M059J (cell line): ENCODE measurements around the gene CAPN13. TPM values are rescaled to one million over a fixed set of nuclear protein-coding genes. Genes with fewer than 3 reads are reported as not detected.
"Not testable (repeated sequence)": the region's sequence is repeated elsewhere in the genome, so short reads cannot be mapped to it uniquely, and the experiment has no call there.

ENCODE experiments used
- DNase-seq: peaks from one replicate; pipeline ENCODE4 v3.0.0-alpha.2; 2012; ENCODE audit warnings: low read depth
- total RNA-seq: library from RNA; depleted of rRNA; stranded (reverse); fragments of >200 nt; shearing (Covaris generic); gene quantifications from 2 replicates; pipeline ENCODE4 v1.2.3, GENCODE V29; 2014

Gene CAPN13
- total RNA-seq, 1 experiment from 2014 or later = not detected

DNA sequence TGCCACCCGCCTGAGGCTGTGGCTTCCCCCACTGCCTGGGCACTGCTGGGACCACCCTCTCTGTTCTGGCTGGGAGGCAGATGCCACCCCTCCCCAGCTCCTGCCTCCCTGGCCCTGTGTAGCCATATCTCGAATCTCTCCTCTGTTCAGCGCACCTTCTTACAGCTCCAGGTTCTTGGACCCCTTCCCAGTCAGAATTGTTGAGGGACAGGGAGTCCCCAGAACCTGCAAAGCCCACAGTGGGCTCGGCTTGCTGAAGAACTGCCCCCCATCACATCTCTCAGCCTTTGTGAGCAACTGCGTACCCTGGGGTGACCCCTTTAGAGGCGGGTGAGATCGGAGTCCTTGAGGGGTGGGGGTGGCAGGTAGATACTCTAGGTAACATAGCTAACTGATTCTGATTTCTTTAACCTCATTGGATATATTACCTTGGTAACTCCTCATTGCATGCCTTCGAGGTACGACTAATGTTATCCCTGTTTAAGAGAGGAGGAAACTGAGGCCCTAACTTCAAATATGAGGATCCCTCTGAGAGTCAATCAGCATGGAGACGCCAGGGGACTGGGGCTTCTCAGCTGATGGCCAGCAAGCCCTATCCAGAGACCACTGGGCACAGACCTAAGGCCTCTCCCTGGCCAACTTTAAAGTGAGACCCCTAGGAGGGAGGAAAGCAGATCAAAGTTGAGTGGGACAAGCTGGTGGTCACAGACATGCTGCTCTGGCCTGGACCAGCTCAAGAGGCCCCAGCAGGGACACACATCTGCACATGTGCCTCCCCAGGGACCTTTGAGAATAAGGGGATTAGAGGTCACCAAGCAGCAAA lies 101.3 kb downstream of the CAPN13 start:
- no peak for DNase-seq

DNA sequence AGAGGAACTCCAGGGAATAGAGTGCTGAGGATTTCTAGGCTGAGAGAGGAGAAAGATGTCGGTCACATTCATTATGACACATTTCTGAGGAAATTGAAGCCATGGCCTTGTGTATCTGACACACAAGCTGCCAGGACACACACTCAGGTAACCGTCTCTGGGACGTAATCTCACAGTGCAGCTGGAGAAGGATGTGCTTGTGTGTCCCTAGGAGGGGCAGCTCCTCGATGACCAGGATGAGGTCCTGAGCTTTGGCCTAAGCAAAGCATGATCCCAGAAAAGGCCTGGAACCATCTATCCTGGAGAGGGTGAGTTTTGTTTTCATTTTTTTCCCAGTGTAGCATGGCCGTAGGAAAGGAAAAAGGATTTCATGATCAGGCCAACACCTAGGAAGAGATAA lies 102.2 kb downstream of the CAPN13 start:
- no peak for DNase-seq

DNA sequence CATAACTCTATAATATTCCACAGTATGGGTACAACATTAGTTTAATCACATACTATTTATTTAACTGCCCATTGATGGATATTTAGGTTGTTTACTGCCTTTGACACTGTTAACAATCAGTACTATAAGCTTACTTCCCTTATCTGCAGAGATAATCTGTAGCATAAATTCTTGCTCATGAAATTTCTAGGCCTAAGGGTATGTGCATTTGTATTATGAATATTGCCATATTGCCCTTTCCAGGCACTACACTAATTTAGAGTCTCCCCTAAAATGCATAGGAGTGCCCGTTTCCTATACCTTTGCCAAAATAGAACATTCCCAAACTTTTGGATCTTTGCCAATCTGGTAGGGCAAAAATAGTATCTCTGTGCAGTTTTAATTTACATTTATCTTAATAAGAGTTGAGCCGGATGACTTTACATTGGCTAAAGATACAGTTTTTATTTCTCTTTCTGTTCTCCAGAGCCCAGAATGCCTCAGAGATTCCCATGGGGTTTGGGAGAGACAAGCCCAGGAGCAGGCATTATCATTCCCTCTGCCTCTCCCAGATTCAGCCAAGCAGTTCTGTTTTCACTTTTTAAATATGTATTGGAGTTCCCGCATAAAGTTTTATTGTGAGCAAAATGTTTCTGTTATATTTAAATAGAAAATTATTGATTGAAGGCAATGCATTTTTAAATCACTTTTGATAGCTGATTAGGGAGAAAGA lies 102.8 kb downstream of the CAPN13 start:
- DNase-seq = no peak

DNA sequence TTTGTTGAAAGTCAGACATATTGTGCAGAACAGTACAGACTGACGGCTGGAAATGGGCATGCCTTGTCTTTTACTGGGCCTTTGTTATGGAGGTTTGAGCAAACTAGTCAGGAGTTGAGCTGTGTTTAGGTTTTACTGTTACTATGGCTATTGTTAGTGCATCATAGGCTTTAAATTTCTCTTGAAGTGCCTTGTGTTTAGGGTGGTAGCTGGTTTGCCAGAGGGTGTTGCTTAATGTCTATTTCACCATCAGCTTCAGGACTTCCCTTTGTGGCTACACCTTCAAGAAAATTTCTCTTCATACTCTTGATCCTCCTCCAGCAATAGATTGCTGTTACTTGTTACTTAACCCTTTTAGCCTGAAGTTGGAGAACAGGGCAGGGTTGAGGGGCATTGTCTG lies 104.6 kb downstream of the CAPN13 start:
- no peak for DNase-seq

DNA sequence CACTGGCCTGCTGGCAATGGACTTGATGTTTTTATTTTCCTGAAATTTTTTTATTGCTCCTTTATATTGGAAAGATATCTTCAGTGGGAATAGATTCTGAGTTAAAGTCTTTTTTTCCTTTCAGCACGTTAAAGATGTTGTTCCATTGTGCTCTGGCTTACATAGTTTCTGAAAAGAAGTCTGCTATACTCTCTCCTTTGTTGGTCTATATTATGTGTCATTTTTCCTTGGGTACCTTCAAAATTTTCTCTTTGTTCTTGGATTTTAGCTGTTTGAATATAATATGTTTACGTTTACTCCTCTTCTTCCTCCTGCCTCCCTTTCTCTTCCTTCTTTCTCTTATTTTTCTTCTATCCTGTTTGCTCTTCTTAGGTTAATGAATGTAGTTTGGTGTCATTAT lies 105.5 kb downstream of the CAPN13 start:
- no peak for DNase-seq

DNA sequence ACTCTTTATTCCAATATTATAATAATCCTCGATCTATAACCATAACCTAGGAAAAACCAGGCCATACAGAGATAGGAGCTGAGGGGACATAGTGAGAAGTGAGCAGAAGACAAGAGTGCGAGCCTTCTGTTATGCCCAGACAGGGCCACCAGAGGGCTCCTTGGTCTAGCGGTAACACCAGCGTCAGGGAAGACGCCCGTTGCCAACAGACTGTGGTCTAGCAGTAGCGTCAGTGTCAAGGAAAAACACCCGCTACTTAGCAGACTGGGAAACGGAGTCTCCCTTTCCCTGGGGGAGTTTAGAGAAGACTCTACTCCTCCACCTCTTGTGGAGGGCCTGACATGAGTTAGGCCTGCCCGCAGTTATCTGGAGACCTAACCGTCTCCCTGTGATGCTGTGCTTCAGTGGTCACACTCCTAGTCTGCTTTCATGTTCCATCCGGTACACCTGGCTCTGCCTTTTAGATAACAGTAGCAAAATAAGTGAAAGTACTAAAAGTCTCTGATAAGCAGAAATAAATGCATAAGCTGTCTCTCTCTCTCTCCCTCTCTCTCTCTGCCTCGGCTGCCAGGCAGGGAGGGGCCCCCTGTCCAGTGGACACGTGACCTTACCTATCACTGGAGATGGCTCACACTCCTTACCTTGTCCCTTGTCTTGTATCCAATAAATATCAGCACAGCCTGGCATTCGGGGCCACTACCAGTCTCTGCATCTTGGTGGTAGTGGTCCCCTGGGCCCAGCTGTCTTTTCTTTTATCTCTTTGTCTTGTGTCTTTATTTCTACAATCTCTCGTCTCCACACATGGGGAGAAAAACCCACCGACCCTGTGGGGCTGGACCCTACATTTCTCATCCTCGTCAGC lies 109.8 kb downstream of the CAPN13 start:
- not testable (repeated sequence) for DNase-seq

DNA sequence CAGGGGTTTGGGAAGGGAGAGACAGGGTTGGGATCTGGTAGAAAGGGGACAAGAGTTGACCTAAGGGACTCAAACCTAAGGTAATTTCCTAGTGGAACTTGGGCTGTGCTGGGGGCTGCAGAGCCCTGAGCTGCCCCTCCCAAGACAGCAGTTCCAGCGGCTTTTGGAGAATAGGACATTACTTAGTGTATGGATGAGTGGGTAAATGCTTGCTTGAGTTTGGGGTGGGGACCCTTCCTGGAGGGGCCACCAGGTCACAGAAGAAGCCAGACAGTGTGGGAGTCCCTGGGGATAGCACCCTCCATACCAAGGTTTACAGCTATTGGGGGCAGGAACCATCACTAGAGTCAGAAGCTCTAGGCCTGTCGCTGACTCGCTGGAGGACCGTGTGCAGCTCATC lies 111.5 kb downstream of the CAPN13 start:
- no peak for DNase-seq

DNA sequence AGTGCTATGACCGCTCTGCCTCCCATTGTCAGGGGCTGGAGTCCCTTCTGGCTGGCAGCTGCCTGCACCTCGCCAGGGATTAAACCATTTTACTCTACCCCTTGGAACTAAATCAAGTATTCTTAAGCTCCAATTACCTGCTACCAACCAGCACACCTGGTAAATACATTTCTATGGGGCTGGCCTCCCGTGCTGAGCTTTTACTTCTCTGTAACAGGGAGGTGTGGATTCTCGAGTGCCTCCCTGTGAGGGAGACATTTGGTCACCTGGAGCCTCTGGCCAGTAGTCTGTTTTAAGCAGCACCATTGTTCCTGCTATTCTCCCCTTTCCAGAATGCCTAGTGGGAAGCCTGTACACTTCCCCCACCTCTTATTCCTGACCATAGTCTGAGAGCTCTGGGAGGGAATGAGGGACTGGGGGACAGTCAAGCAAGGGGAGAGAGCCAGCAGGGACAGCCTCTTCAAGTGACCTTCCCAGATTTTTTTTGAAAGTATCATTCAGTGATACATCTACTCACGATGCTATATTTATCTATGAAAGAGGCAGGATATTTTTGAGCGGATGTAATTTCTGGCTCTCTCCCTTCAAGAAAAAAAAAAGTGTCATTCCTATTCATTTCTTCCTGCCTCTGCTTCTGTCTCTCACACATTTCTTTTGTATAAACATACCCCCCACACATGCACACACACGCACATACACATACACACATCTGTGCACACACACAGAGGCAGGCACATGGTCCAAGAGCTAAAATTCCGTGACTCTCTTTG lies 112.8 kb downstream of the CAPN13 start:
- no peak for DNase-seq

DNA sequence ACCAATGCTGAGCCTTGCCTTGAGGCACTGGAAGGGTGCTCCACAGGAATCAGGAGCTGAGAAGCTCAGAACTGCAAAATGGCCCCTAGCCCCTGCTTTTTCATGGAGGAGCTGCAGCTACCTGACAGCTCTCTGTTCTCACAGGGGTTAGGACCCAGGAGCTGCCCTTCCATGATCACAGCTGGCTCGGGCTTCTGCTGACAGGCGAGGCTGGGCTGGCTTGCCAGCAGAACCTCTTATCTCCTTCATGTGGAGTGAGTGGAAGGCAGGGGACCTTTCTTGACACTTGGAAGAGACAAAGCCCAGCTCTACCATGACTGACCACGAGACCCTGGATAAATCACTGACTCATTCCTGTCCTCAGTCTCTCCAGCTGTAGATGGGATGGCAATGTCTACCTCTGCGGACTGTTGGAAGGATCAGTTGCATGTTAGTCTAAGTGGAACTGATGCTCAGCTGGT lies 113.4 kb downstream of the CAPN13 start:
- DNase-seq = no peak

DNA sequence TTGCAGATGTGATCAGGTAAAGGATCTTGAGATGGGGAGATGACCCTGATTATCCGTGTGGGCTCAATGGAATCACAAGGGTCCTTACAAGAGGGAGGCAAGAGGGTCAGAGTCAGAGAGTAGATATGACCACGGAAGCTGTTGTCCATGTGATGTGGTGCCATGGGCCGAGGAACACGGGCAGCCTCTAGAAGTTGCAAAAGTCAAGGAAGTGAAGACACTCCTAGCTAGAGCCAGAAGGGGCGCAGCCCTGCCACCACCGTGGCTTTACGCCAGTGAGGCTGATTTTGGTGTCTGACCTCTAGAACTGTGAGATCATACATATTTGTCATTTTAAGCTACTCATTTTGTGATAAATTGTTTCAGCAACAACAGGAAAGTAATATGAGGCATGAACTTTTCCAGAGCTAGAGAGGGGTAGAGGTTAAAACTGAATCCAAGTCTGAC lies 114.4 kb downstream of the CAPN13 start:
- DNase-seq = no peak

DNA sequence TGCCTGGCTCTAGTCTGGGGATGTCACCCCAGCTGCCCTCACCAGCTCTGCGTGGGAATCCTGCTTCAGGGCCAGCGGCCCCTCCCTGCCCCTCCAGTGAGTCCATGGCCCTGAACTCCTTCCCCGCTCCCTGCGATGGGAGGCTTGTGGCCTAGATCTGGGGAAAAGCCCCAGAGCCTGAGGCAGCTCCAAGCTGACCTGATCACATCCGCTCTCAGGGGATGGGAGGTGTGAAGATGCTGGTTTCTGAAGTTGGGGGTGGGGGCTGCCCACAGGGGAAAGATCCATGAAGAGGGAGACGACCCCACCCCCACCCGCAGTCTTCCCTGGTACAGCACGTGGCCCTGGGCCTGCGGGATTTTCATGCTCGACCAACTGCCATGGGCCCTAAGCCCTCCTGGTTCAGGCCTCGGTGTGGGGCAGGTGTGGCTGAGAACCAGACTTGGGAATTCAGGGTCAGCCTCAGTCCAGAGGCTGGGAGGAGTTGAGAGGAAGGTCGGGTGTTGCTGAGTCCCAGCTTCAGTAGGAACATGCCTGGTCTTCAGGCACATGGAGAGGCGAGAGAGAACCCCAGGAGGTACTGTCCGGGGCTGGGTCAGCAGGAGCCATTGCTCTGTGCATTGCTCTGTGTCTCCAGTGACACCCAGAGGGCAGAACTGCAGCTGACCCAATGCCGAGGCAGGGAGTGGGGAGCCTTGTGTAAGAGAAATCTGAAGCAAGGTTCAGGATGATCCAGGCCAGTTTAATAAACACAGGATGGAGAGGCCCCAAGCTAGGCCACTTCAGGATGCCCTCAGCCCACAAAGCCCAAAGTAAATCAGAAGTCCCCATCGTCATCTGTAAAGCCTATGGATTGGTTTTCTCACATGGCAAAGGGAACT lies 115.1 kb downstream of the CAPN13 start:
- DNase-seq = peak; percentile 35

DNA sequence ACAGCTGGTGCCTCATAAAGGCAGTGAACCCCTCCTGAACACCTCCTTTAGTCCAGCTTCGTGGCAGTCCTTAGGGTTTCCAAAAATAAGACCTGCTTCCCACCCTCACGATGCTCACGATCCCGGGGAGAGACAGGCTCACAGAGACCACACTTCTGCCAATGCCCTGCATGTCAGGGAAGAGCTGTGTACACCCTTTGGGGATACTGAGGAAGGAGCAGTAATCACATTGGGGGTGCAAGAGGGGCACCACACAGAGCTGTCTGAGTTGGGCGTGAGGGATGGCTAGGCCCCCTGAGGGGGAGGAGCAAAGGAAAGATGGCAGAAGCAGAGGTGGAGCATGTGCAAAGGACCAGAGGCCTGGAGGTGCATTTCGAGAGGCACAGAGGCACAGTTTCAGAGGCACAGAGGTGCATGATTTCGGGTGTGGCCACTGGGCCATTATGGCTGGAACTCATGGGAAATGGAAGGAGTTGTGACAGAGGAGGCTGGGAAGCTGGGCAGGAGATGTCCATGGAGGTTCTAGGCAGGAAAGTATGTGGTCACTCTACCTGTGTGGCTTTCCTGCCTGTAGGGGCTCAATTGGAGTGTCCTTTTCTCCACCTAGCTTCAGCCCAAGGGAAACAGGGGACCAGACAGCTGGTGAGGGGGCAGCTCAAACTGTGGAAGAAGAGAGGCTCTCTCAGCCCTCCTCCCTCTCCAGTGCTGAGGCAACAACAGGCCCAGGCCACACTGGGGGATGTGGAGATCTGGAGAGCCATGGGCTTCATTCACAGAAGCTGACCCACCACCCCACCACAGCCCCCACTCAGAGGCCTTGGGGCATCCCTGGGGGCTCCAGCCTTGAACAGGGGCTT lies 115.9 kb downstream of the CAPN13 start:
- DNase-seq = no peak

DNA sequence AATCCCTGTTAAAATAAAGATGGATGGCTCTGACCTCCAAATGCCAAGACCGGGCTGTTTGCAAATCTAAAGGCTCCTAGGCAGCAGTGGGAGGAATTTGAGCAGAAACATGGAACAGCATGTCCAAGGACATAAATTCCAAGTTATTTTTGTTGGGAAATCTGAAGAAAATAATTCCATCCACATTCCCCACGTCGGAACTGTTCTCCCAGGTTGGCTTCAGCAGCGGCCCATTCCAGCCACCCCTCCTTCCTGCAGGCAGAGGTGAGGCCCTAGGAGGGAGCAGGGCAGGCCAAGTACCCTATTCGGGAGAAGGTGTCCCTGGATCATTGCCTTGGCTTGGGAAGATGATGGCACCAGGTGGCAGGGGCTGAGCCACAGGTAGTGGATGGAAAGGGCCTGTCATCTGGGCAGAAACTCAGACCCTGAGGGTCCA lies 117.1 kb downstream of the CAPN13 start:
- DNase-seq = no peak

DNA sequence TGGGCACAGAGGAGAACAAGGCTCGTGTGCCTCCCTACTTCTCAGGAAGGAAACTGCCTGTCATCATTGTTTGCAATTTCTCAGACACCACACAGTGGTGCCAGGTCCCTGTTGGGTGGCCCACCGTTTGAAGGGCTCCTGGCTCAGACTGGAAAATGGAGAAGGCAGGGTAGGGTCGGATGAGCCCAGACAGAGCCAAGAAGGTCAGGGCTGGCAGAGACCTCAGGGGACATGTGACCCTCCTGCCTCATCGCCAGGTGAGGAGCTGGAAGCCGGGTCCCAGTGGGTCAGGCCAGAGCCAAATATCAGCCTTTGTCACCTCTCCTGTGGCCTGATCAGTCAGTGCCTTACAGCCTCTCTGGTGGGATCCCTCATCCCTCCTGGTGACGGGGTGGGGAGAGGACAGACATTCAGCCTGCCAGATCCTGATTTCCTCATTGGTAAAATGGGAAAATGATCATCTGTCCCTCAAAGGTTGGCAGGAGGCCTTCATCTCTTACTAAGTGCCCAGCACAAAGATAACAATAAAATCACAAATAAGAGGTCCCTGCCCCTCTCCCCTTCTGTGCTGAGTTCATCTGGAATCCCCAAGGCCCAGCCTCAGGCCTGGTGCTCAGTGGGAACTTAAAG lies 117.6 kb downstream of the CAPN13 start:
- no peak for DNase-seq

DNA sequence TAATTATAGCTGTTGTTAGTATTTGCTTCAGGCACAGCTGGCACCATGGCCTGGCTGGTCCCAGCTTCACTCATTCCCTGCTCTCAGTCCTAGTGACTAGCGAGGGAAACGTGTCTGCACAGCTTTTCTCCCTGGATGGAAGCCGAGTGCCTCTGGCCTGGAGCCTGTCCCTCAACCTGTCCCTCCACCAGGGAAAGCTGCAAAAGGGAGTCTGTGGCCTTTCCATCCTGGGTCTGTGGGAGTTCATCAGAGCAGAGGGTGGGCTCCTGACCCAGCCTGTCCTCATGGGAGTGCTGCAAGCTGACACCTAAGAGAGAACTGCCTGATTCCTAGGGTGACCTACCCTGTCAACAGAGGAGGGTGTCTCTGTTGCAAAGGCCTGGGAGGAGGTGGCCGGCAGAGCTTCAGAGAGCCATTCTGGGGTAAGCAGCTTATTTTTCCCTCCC lies 118.3 kb downstream of the CAPN13 start:
- DNase-seq = no peak

DNA sequence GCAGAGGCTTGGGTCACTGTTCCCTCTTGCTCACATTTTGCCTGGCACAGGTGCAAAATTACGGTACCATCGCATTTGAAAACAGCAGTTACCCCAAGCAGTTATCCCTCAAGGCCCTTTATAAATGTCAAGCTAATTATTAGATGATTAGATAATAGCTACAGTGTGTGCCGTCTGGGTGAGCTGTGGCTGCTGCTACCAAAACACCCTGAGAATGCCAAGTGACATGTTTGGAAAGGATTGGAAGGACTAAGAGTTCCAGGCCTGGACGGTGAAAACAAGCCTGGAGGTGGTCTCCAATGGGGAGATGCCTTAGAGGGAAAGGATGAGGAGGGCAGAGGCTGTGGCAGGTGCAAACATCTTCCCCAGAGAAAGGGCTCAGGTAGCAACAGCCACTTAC lies 120.6 kb downstream of the CAPN13 start:
- no peak for DNase-seq

DNA sequence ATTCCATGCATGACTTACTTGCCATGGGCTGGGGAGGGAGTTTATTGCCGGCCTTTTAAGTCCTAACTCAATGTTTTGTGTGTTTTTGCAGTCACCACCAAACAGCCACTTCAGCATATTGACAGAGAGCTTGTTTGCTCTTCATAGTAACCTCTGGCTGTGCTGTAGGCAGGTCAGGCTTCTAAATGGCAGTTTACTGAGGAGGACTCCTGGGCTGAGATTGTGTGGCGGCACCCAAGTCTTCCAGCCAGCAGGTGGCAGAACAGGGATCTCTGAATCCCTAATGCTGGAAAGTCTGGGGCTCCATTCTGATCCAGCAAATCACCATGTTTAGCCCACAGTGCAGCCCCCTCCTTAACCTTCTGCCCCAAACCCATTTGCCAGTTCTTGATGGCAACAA lies 121.2 kb downstream of the CAPN13 start:
- DNase-seq = no peak

DNA sequence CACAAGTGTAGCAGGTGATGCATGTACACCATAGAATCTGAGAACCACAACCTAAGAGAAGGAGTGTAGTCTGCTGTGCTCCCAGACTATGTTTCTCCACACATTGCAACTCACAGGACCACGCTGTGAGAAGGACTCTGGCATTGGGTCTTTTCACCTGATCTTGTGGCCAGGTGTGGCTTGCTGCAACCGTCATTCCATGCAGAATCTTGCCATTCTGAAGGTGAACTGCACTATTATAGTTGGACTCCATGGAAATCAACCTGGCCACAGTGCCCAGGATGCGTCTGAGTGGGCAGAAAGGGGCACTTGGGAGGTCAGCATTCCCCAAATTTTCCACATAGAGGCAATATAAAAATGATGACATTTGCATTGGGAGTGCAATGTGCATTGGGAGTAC lies 122.2 kb downstream of the CAPN13 start:
- no peak for DNase-seq

DNA sequence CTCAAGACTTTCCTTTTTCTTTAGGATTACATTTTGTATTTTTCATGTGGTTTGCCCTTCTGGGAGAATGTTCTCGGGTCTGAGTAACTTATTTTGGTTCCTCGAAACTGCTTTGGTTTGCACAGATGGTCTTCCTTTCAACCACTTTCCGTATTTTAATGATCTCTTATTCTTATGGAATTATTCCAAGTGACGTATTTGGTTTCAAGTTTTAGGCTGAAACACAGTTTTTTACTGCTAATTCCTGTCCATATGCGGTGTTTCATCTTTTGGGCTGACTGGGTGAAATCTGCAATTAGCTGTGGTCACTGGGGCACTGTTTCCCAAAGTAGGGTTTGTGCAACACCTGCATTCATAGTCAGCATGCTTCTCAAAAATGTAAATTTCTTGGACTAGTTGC lies 122.7 kb downstream of the CAPN13 start:
- no peak for DNase-seq
